Measurements from ENCODE around the gene MYOF. TPM values are rescaled to one million over a fixed set of nuclear protein-coding genes. Genes with fewer than 3 reads are reported as not detected.

MYOF gene
- total and polyA plus RNA-seq, 2 of the 8 experiments (the other 6 are each of a cell fraction or from before 2014, with no cell fraction given) = 0.98 to 2.3 TPM

GRCh38 chr10:93413252-93413689 is 68.9 kb downstream of the MYOF start:
- H2AFZ ChIP-seq (ENCODE audit: low read length) = no peak overlapping the region
- no peak overlapping the region for H2BK5ac ChIP-seq (ENCODE audit: low read depth, low read length)
- no peak overlapping the region for H3K27ac ChIP-seq (ENCODE audit: low read depth, low read length)
- no peak overlapping the region; the same call in 1 of the 2 replicates for H2BK15ac ChIP-seq (ENCODE audit: low read length)
- no peaks in the 10 kb centered on the region for H3K79me2 ChIP-seq (ENCODE audit: control insufficient read depth in 1 of 2, insufficient read depth in 2 of 2, low read length in 2 of 2)
- 92% methylated on average over 3 of the region's 3 CpGs; no CpG with 5 or more reads in 1 of the 2 experiments for WGBS, 2 experiments (ENCODE audit: extremely low coverage in 1 of 2, insufficient coverage in 1 of 2, insufficient read length in 1 of 2, insufficient replicate concordance in 2 of 2, low coverage in 1 of 2, low lambda C conversion rate in 2 of 2, missing lambda C conversion rate in 1 of 2)
- H4K20me1 ChIP-seq (replicated peaks in 1 of 2; ENCODE audit: control insufficient read depth in 1 of 2, insufficient read depth in 2 of 2, low read length in 2 of 2) = peaks cover 0 to 3% of the 10 kb centered on the region in 2 experiments
- H3K23me2 ChIP-seq (ENCODE audit: low read depth, low read length) = no peaks in the 10 kb centered on the region
- H3K4me3 ChIP-seq (ENCODE audit: extremely low read depth in 1 of 4, insufficient read depth in 2 of 4, low read depth in 3 of 4, low read length in 4 of 4) = no peak overlapping the region
- no peak for DNase-seq (ENCODE audit: low read depth in 1 of 2, low spot score in 2 of 2)
- H3K4me1 ChIP-seq (replicated peaks in 1 of 4; ENCODE audit: control insufficient read depth in 3 of 4, insufficient read depth in 4 of 4, low read length in 3 of 4) = peaks cover 0 to 2% (median 0%) of the 10 kb centered on the region in 4 experiments; a peak in 1 of 7 replicates
- no peak overlapping the region for H2AK5ac ChIP-seq (ENCODE audit: low read depth, low read length)
- H4K91ac ChIP-seq (replicated peaks; ENCODE audit: insufficient read length, low read length) = peak overlapping the region; percentile 85
- no peaks in the 10 kb centered on the region for H3K36me3 ChIP-seq (ENCODE audit: control insufficient read depth in 2 of 4, insufficient read depth in 4 of 4, low read length in 3 of 4)
- ChIA-PET CTCF (ENCODE audit: partially characterized antibody) (interaction anchor here (0.7 to 1.1 kb wide), 2 partner anchors 37 to 69 kb away, joined by 4 to 5 read pairs; partner anchors contain the start of gene MYOF), POLR2A (ENCODE audit: partially characterized antibody) (no interaction called here)
- peak overlapping the region; percentile 76; the same call in 1 of the 2 replicates for H2BK12ac ChIP-seq (ENCODE audit: low read depth, low read length)
- no peak overlapping the region for H4K5ac ChIP-seq (ENCODE audit: insufficient read length, low read depth, low read length)
- H3K18ac ChIP-seq (ENCODE audit: extremely low read depth, low read length) = no peak overlapping the region
- H3K79me1 ChIP-seq (ENCODE audit: low read depth, low read length) = no peaks in the 10 kb centered on the region
- H3K9me3 ChIP-seq (ENCODE audit: insufficient read depth in 2 of 2, low read depth in 1 of 2, low read length in 1 of 2) = no peaks in the 10 kb centered on the region; a peak in 1 of 4 replicates
- no peak overlapping the region for H3K23ac ChIP-seq (ENCODE audit: insufficient read length)
- no peak overlapping the region for H3K56ac ChIP-seq (replicated peaks; ENCODE audit: insufficient read length, low read depth, low read length)
- peaks cover 0 to 2% (median 0%) of the 10 kb centered on the region in 4 experiments; a peak in 1 of 7 replicates for H3K27me3 ChIP-seq (replicated peaks in 1 of 4; ENCODE audit: control insufficient read depth in 3 of 4, extremely low read depth in 1 of 4, insufficient read depth in 3 of 4, low read length in 3 of 4)
- no peak overlapping the region; the same call in 1 of the 2 replicates for H4K8ac ChIP-seq (ENCODE audit: extremely low read depth, insufficient read depth, low read length)
- H3K4ac ChIP-seq (replicated peaks; ENCODE audit: insufficient read length, low read depth, low read length) = no peak overlapping the region
- no peak overlapping the region for H3K14ac ChIP-seq (ENCODE audit: insufficient read length)
- no peak overlapping the region for H2BK20ac ChIP-seq (ENCODE audit: low read length)
- no peak overlapping the region for H2BK120ac ChIP-seq (replicated peaks; ENCODE audit: low read depth, low read length)
- no peak overlapping the region for H3K4me2 ChIP-seq (ENCODE audit: insufficient read depth in 1 of 2, low read depth in 2 of 2, low read length in 2 of 2)
- FAIRE-seq = no peak
- no peak overlapping the region for H3K9ac ChIP-seq (replicated peaks in 1 of 4; ENCODE audit: extremely low read depth in 1 of 4, low read depth in 3 of 4, low read length in 3 of 4)
- TF ChIP-seq RAD21 (IDR thresholded peaks at IDR 0.05 in 1 of 2, conservative IDR thresholded peaks at IDR 0.05 in 1 of 2; ENCODE audit: low read depth in 2 of 2, low read length in 2 of 2) (no peak), NRF1 (IDR thresholded peaks at IDR 0.05; ENCODE audit: low read depth, low read length) (no peak), BCL11A (IDR thresholded peaks at IDR 0.05; ENCODE audit: low read depth in 2 of 2, low read length in 2 of 2) (no peak), CTBP2 (IDR thresholded peaks at IDR 0.05; ENCODE audit: borderline replicate concordance, insufficient read depth, insufficient read length, low read length) (no peak), YY1 (IDR thresholded peaks at IDR 0.05; ENCODE audit: low read depth, low read length) (no peak), SAP30 (IDR thresholded peaks at IDR 0.05; ENCODE audit: insufficient read depth, insufficient replicate concordance, low read length) (no peak), RFX5 (IDR thresholded peaks at IDR 0.05; ENCODE audit: borderline replicate concordance, low read depth, low read length) (no peak), CREB1 (IDR thresholded peaks at IDR 0.05) (no peak), SP2 (IDR thresholded peaks at IDR 0.05; ENCODE audit: low read length) (no peak), JUND (IDR thresholded peaks at IDR 0.05; ENCODE audit: low read length) (no peak), SIX5 (IDR thresholded peaks at IDR 0.05; ENCODE audit: low read depth, low read length) (no peak), TBP (IDR thresholded peaks at IDR 0.05; ENCODE audit: low read depth, low read length) (no peak)
- TF ChIP-seq, protein P1, sequence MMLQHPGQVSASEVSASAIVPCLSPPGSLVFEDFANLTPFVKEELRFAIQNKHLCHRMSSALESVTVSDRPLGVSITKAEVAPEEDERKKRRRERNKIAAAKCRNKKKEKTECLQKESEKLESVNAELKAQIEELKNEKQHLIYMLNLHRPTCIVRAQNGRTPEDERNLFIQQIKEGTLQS (IDR thresholded peaks at IDR 0.05; ENCODE audit: insufficient read depth, low read depth, low read length) = no peak
